Uterus (tissue), 2 donors: Measurements from ENCODE around the gene NME5.

Experiments
- POLR2A ChIP-seq, 2 donors: fragments of 450-650 bp; IDR thresholded peaks; one replicate each; pipeline ENCODE4 v1.6.1; 2016; ENCODE audit warnings: antibody characterized with exemption in 2 of 2, mild to moderate bottlenecking in 1 of 2, moderate library complexity in 1 of 2
- TF ChIP-seq, protein P1 (sequence below), 4 experiments: fragments of 200-600 bp in 2 of 4; fragments of 450-650 bp in 2 of 4; sonication (generic) in 2 of 4; IDR thresholded peaks; one replicate each; pipeline ENCODE4 v1.5.1; 2016 to 2019; ENCODE audit warnings: antibody characterized with exemption in 4 of 4, mild to moderate bottlenecking in 2 of 4, moderate library complexity in 1 of 4

DNA sequence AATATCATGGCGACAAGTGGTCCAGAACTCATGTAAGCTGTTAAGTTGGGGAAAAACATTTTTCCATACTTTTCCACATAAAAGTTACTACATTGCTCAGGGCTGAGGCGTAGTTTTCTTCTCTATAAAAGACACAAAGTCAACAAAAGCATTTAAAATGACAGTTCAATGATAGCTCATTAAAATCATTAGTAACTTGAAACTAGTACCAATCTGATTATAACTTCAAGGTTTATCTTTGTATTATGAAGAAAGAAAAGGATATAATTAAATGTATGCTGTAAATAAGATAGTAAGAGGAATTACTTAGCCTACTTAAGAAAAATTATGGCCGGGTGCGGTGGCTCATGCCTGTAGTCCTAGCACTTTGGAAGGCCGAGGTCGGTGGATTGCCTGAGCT lies 9.9 kb downstream of the NME5 start:
- no peak for TF ChIP-seq POLR2A (IDR thresholded peaks at IDR 0.05)
- TF ChIP-seq, protein P1, sequence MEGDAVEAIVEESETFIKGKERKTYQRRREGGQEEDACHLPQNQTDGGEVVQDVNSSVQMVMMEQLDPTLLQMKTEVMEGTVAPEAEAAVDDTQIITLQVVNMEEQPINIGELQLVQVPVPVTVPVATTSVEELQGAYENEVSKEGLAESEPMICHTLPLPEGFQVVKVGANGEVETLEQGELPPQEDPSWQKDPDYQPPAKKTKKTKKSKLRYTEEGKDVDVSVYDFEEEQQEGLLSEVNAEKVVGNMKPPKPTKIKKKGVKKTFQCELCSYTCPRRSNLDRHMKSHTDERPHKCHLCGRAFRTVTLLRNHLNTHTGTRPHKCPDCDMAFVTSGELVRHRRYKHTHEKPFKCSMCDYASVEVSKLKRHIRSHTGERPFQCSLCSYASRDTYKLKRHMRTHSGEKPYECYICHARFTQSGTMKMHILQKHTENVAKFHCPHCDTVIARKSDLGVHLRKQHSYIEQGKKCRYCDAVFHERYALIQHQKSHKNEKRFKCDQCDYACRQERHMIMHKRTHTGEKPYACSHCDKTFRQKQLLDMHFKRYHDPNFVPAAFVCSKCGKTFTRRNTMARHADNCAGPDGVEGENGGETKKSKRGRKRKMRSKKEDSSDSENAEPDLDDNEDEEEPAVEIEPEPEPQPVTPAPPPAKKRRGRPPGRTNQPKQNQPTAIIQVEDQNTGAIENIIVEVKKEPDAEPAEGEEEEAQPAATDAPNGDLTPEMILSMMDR (IDR thresholded peaks at IDR 0.05): no peak
